NCI-H774 (cell line): ENCODE measurements around the gene SELENOI.
"Not testable (repeated sequence)": the region's sequence is repeated elsewhere in the genome, so short reads cannot be mapped to it uniquely, and the experiment has no call there.

Experiments used
- DNase-seq: peaks from one replicate; lab custom pipeline; 2025; lab: John Stamatoyannopoulos, UW

The SELENOI gene

GRCh38 chr2:26345545-26346453, at the start of gene SELENOI:
SELENOI (plus strand) TSS chr2:26346143; CDS start chr2:26346233, 90 bp downstream.
- DNase-seq, result peak; percentile 99

- DNase-seq, result no peak
Measured at GRCh38 chr2:26297061-26297460, 48.9 kb upstream of the SELENOI start.

GRCh38 chr2:26298286-26298637, 47.7 kb upstream of the SELENOI start:
- no peak for DNase-seq

GRCh38 chr2:26298638-26299393, 47.1 kb upstream of the SELENOI start:
- no peak for DNase-seq

GRCh38 chr2:26299471-26300101, 46.4 kb upstream of the SELENOI start:
- DNase-seq, result no peak

- no peak for DNase-seq
Measured at GRCh38 chr2:26300234-26300925, 45.6 kb upstream of the SELENOI start.

- DNase-seq, result no peak
Measured at GRCh38 chr2:26302846-26303245, 43.1 kb upstream of the SELENOI start.

- not testable (repeated sequence) for DNase-seq
Measured at GRCh38 chr2:26305094-26305493, 40.8 kb upstream of the SELENOI start.

GRCh38 chr2:26305540-26305939, 40.4 kb upstream of the SELENOI start:
- DNase-seq, result no peak

GRCh38 chr2:26309921-26310320, 36.0 kb upstream of the SELENOI start:
- DNase-seq, result no peak

GRCh38 chr2:26312471-26312870, 33.5 kb upstream of the SELENOI start:
- DNase-seq, result no peak

- DNase-seq, result no peak
Measured at GRCh38 chr2:26313446-26313845, 32.5 kb upstream of the SELENOI start.

- DNase-seq, result no peak
Measured at GRCh38 chr2:26314243-26314642, 31.7 kb upstream of the SELENOI start.

- peak; percentile 4 for DNase-seq
Measured at GRCh38 chr2:26316041-26316440, 29.9 kb upstream of the SELENOI start.

- DNase-seq, result no peak
Measured at GRCh38 chr2:26316845-26317244, 29.1 kb upstream of the SELENOI start.

GRCh38 chr2:26317377-26318105, 28.4 kb upstream of the SELENOI start:
- no peak for DNase-seq

- DNase-seq, result no peak
Measured at GRCh38 chr2:26318950-26319349, 27.0 kb upstream of the SELENOI start.

GRCh38 chr2:26324479-26324878, 21.5 kb upstream of the SELENOI start:
- not testable (repeated sequence) for DNase-seq

GRCh38 chr2:26324903-26325302, 21.0 kb upstream of the SELENOI start:
- DNase-seq, result no peak

- no peak for DNase-seq
Measured at GRCh38 chr2:26325851-26326250, 20.1 kb upstream of the SELENOI start.

- DNase-seq, result no peak
Measured at GRCh38 chr2:26326514-26326913, 19.4 kb upstream of the SELENOI start.
